GM19395 (cell line): ENCODE results near the gene AQP9.
"Not testable (repeated sequence)": the region's sequence is repeated elsewhere in the genome, so short reads cannot be mapped to it uniquely, and the experiment has no call there.

Experiments
- ATAC-seq: cut with Tn5 transposase; IDR thresholded peaks from one replicate; pipeline ENCODE4 v1.9.1; 2021; ENCODE audit warnings: mild to moderate bottlenecking, moderate library complexity; ENCODE audit not compliant: unreplicated experiment

The AQP9 gene, protein sequence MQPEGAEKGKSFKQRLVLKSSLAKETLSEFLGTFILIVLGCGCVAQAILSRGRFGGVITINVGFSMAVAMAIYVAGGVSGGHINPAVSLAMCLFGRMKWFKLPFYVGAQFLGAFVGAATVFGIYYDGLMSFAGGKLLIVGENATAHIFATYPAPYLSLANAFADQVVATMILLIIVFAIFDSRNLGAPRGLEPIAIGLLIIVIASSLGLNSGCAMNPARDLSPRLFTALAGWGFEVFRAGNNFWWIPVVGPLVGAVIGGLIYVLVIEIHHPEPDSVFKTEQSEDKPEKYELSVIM

GRCh38 chr15:58138106-58138505 lies at the start of gene AQP9:
TSS of gene AQP9 (plus strand) at chr15:58138381. CDS start at chr15:58138566, 185 bp downstream.
- no peak for ATAC-seq

DNA sequence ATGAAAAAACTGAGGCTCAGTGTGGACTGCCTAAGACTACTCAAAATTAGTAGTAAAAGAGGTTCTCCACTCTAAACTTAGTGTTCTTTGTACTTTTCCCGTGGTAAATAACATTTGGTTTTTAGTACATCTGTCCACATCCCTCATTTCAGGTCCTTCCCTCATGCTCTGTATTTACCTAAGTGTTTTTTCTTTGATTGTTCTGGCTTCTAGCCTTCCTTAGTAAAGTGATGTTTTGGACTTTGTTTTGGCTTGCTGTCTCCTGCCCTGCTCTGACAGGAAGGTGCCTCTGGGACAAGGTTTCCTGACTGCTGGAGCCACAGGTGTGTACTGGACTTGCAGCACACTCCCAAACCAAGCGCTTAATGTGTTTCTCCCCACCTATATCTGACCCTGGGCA lies 42.8 kb upstream of the AQP9 start:
- ATAC-seq, result no peak

DNA sequence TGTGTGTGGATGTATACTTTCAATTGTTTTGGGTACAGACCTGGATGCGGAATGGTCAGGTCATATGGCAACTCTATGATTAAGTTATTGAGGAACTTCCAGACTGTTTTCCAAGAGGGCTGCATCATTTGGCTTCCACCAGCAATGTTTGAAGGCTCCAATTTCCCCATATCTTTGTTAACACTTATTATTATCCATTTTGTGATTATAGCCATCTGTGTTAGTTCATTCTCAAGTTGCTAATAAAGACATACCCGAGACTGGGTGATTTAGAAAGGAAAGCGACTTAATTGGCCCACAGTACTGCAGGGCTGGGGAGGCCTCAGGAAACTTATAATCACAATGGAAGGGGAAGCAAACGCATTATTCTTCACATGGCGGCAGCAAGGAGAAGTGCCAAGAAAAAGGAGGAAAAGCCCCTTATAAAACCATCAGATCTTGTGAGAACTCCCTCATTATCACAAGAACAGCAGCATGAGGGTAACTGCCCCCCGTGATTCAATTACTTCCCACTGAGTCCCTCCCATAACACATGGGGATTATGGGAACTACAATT lies 41.6 kb upstream of the AQP9 start:
- no peak for ATAC-seq

DNA sequence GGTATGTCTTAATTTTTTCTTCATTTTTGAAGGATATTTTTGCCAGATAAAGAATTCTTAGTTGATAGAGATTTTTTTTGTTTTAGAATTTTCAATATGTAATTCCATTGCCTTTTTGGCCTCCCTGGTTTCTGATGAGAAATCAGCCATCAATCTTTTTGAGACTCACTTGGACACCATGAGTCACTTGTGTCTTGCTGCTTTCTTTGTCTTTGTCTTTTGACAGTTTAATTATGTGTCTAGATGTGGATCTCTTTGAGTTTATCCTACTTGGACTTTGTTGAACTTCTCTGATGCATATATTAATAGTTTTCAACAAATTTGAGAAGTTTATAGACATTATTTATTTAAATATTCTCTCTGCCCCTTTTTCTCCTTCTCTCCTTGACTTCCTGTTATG lies 34.7 kb upstream of the AQP9 start:
- ATAC-seq, result no peak

DNA sequence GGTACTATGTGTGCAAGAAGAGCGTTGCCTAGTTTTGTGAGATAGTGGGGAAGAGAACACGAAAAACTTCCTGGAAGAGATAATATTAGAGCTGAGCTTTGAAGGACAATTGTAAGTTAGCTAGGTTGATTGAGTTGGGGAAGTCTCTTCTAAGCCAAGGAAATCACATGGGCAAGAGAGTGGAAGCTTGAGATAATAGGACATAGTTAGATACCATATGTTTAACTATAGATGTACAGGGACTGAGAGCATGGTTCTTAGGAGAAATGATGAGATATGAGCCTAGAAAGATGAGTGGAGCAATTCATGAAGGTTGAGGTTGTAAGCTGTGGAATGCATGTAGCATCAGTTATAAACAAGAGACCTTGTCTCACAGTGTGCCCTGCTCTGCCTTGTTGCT lies 30.1 kb upstream of the AQP9 start:
- ATAC-seq, result no peak

GRCh38 chr15:58109419-58109818 lies 28.8 kb upstream of the AQP9 start:
- no peak for ATAC-seq

DNA sequence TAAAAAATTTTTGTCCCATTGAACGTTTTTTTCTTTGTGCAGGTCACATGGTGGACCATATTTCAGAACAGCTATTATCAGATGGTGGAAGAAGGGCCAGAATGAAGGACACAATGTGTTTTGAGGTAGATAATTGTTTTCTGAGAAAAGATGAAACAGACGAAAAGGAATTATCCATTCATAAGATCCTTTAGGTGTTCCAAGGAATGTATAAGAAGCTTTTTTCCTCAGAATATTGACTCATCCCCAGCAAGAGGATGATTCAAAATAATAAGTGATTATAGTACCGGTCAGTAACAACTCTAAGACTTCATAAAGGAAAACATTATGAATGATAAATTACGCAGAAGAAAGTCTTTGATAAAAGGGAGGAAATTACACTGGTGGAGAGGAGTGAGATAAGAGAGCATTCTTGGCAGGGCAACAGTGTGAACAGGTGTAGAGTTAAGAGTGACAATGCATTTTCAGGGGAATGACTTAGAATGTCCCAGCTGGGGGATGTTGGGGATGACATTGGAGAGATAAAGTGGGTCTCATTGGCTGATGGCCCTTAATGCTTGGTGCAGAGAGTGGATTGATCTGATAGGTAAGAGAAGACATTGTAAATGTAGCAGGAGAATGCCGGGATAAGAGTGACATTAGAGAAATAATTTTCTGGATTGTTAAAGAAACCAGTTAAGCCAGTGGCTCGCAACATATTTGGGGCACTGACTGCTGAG lies 27.0 kb upstream of the AQP9 start:
- no peak for ATAC-seq

GRCh38 chr15:58111718-58112104 lies 26.5 kb upstream of the AQP9 start:
- no peak for ATAC-seq

DNA sequence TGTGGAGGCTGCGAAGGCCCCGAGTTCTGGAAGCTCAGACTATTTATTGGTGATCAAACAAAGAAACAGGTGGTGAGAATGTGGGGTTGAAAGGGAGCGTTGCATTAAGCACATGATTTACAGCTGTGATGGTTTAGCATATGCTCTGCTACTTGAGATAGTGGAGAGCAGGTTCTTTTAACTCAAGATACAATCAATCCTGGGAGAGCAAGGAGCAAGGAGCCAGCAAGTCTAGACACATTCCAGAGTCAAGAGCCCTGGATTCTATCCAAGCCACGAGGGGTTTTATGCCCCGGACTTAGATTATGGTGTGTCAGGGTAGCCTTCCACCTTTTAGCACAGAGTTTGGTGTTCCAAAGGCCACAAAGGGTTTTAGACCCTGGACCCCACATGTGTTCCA lies 24.8 kb upstream of the AQP9 start:
- ATAC-seq, result not testable (repeated sequence)

DNA sequence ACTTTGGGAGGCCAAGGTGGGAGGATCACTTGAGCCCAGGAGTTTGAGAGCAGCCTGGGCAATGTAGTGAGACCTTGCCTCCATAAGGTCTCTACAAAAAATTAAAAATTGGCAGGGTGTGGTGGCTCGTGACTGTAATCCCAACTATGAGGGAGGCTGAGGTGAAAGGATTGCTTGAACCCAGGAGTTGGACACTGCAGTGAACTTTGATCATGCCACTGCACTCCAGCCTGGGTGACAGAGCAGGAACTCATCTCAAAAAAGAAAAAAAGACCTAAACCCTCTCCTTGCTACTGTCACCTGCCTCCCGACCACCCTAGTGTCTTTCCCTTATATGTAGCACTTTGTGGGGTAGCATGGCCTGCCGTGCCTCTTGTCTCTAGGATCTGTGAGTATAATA lies 23.8 kb upstream of the AQP9 start:
- ATAC-seq, result no peak

DNA sequence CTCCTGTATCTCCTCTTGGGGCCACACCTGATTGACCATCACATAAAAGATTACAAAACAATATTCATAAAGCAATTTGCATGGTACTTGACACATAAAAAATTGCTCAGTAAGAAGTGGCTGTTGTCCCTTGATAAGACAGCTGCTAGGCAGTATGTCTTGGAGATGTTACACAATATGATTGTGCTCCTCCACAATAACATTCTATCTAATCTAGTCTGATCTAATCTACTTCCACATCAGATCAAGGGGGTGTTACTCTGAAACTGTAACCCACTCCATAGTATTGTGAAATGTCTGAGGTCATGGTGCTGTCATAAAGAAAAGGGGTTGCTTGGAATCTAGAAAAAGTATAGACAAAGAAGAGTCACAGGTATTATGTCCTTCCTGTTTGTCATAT lies 23.4 kb upstream of the AQP9 start:
- ATAC-seq, result no peak

DNA sequence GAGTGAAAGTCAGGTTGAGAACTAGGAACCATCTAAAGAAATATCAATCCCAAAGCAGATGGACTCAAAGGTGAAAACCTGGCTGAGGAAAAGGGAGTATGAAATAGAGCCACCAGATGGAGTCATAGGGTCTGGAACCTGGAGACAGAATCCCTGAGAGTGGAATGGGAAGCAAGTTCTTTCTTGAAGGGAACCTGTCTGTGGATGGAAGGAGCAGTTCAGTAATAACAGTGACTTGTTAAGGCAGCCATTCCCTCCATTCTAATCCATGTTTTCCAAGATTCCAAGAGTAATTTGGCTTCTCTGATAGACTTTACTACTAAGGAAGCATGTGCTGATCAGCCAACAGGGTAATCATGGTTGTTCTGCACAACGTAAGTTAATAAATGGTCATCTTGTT lies 22.5 kb upstream of the AQP9 start:
- no peak for ATAC-seq

- ATAC-seq, result no peak
Measured at GRCh38 chr15:58117619-58118018, 20.6 kb upstream of the AQP9 start.

- no peak for ATAC-seq
Measured at GRCh38 chr15:58118272-58118671, 19.9 kb upstream of the AQP9 start.

DNA sequence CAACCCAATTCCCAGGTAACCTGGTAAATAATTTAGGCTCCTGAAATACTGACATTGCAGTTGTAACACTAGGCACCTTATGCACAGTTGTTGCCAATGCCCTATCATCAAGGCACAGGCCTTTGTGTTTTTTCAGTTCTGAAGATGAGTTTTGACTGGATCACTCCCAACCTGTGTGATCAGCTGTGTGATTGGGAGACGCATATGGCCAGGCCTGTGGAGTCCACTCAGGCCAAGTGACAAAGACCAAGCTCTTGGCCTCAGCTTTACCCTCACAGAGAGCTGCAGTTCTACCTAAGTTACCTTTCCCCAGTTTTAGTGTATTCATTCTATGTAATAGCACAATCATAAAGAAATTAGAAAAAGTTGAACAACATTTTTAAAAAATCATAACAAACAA lies 19.2 kb upstream of the AQP9 start:
- no peak for ATAC-seq

DNA sequence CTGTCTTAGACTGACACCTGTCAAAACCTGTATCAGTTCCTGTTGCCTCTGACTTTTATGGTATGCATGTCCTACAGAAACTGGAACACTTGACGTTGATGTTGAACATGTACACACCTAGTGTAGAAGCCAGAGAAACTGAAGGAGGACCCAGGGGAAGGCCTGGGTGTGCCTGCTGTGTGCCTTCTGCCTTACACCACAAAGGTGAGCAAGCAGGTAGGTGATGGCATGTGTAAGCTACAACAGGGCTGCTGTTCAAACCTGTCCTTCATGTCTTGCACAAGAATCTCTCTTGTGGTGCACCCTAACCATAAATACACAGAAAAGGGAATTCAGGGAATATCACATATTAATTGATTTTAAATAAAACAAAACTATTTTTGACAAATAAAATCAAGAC lies 13.6 kb upstream of the AQP9 start:
- ATAC-seq, result no peak

DNA sequence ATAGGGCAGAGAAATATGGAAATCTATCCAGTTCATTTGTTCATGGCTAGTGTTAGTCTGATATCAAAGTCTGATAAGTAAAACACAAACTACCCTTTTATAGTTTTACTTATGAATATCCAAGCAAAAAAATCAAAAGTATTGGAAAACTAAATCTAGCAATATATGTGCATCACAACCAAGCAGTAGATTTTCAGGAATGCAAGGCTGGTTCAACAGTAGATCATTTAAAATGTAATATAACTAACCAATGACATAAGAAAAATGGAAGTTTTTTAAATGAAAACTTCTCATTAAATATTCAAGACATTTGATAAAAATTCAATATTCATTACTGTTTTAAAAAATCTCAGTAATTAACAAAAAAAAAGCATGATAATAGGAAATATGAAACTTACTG lies 12.8 kb upstream of the AQP9 start:
- no peak for ATAC-seq

- no peak for ATAC-seq
Measured at GRCh38 chr15:58134886-58135285, 3.3 kb upstream of the AQP9 start.

GRCh38 chr15:58135511-58136174 lies 2.5 kb upstream of the AQP9 start:
- no peak for ATAC-seq

DNA sequence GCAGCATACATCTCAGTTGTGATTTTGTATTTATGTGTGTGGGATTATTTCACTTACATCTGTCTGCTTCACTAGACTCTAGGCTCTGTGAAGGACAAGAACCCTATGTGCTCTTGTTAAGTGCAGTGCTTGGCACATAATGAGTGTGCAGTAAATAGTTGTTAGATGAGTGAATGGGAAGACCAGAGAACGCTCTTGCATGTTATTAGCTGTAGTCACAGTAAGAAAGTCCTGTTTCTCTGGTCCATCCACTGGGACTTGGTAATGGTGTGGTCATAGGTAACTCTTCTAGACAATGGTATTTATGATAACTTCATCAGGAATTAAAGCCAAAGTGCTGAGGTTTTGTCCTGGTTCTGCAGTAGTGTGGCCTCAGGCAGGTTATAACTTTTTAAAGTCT lies 1.4 kb upstream of the AQP9 start:
- no peak for ATAC-seq

DNA sequence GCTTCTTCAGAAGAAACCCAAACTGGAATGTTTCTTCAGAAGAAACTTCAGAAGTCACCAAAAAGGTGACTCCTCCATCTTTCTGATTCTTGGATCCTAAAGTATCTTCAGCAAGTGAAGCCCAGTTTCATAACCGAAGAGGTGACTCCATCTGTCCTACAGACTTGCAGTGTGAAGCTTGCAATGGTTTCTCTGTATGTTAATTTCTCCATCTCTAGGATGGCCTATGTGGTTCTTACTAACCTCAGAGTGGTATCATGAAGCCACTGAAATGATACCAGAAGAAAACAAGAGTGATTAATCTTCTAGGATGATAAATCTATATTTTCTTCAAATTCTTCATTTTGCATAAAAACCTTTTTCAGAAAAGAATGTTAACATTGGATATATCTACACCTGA lies 495 bp upstream of the AQP9 start:
- no peak for ATAC-seq
